ENCODE data around the gene NLRX1. TPM values are rescaled to one million over a fixed set of nuclear protein-coding genes. Genes with fewer than 3 reads are reported as not detected.

Gene NLRX1
- total and polyA plus RNA-seq, 2 donors (not counting 3 experiments of a cell fraction or from before 2014, with no cell fraction given): 15.1 to 15.5 TPM

DNA sequence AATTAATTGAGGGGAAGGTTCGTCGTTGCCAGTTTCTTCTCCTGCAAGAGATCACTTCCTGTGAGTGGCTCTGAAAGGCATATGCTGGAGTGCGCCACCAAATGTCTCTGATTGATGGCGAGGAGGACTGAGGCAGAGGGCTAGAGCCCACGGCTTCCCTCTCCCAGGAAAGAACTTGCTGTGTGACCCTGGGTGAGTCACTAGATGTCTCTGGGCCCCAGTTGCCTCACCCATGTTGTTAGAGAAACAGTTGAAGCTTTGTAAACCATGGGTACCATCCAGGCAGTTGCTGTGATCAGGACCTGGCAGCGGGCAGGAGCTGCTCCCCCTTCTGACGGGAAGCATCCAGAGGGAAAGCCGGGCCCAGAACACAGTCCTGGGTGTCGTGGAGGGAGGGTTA, 16.5 kb upstream of the NLRX1 start:
- H2AFZ ChIP-seq (ENCODE audit: low read depth, low read length): no peak overlapping the region
- no peak overlapping the region for H3K4me3 ChIP-seq (replicated peaks in 1 of 3; ENCODE audit: insufficient read depth in 1 of 3, low read depth in 1 of 3, low read length in 3 of 3)
- H3K36me3 ChIP-seq (ENCODE audit: control insufficient read depth in 2 of 2, extremely low read depth in 1 of 2, insufficient read depth in 2 of 2, low read length in 2 of 2): no peaks in the 10 kb centered on the region
- H3K4me2 ChIP-seq (ENCODE audit: insufficient read depth, low read length): no peak overlapping the region
- POLR2A ChIA-PET: interaction anchor here (0.6 to 0.7 kb wide), 2 partner anchors 17 to 189 kb away, joined by 3 read pairs; partner anchors contain the start of gene C1QTNF5
- no peaks in the 10 kb centered on the region for H3K9me3 ChIP-seq (replicated peaks; ENCODE audit: control insufficient read depth, insufficient read depth, low read length)
- intact Hi-C loops (cut with micrococcal nuclease) (loop anchor here (10.0 kb wide), 1 partner anchor 313 kb away; no protein-coding TSS in a partner anchor), dilution Hi-C loops (cut with MboI; ENCODE audit: extremely low pct_ligation_motif_present, low sequenced_read_pairs) (no loop called here)
- peaks cover 4% of the 10 kb centered on the region for H3K4me1 ChIP-seq (ENCODE audit: control insufficient read depth, extremely low read depth, insufficient read depth, low read length)
- H3K9ac ChIP-seq (replicated peaks; ENCODE audit: extremely low read depth, insufficient read depth, low read length): no peak overlapping the region
- no peaks in the 10 kb centered on the region for H3K79me2 ChIP-seq (ENCODE audit: control insufficient read depth, insufficient read depth, low read length)
- FAIRE-seq (no peak), DNase-seq (ENCODE audit: low read depth, low spot score) (no peak)
- no peaks in the 10 kb centered on the region for H3K27me3 ChIP-seq (ENCODE audit: control insufficient read depth in 2 of 2, insufficient read depth in 2 of 2, low read length in 2 of 2)
- BruUV-seq (replicated peaks): no TSS peak
- no peaks in the 10 kb centered on the region for H4K20me1 ChIP-seq (replicated peaks; ENCODE audit: control insufficient read depth, extremely low read depth, insufficient read depth, low read length)
- H3K9me1 ChIP-seq (replicated peaks; ENCODE audit: control insufficient read depth, extremely low read depth, insufficient read depth, low read length): no peaks in the 10 kb centered on the region
- CTCF ChIA-PET: interaction anchor here (0.7 to 1.7 kb wide), 7 partner anchors 8 to 40 kb away, joined by 3 to 6 read pairs (median 3); no protein-coding TSS in a partner anchor
- TF ChIP-seq POLR2A (IDR thresholded peaks at IDR 0.05; ENCODE audit: low read depth, low read length) (no peak), EZH2 (IDR thresholded peaks at IDR 0.05; ENCODE audit: borderline replicate concordance, low read depth, low read length, severe bottlenecking) (no peak), CTCF (IDR thresholded peaks at IDR 0.05; ENCODE audit: extremely low read depth in 1 of 2, insufficient read depth in 1 of 2, low read depth in 1 of 2, low read length in 2 of 2) (no peak), POLR2AphosphoS5 (IDR thresholded peaks at IDR 0.05; ENCODE audit: insufficient read depth, low read depth, low read length) (no peak), FOS (IDR thresholded peaks at IDR 0.05; ENCODE audit: borderline replicate concordance, insufficient read depth, low read length) (no peak), JUN (IDR thresholded peaks at IDR 0.05; ENCODE audit: borderline replicate concordance, insufficient read depth, insufficient read length, low read depth) (no peak), MYC (IDR thresholded peaks at IDR 0.05; ENCODE audit: low read depth, low read length) (no peak), GATA2 (IDR thresholded peaks at IDR 0.05; ENCODE audit: insufficient read depth, insufficient read length, low read depth, low read length) (no peak)
- TF ChIP-seq, protein P1, sequence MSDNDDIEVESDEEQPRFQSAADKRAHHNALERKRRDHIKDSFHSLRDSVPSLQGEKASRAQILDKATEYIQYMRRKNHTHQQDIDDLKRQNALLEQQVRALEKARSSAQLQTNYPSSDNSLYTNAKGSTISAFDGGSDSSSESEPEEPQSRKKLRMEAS (IDR thresholded peaks at IDR 0.05; ENCODE audit: insufficient read depth, insufficient read length): no peak
- no peak overlapping the region for H3K27ac ChIP-seq (ENCODE audit: insufficient read depth, low read depth, low read length)
